Stimulated activated CD8-positive, alpha-beta memory T cell treated with anti-CD3 and anti-CD28 coated beads, Interleukin-12 subunit alpha, Interleukin-12 subunit beta, amount 100 ng/mL, for 24 hours (primary cell): ENCODE data around the gene NSD2.
"Not testable (repeated sequence)": the region's sequence is repeated elsewhere in the genome, so short reads cannot be mapped to it uniquely, and the experiment has no call there.

Source experiments
- DNase-seq: peaks from one replicate; pipeline ENCODE4 v3.0.0-alpha.2; 2020; ENCODE audit errors: extremely low read depth

NSD2 gene

GRCh38 chr4:1841887-1842210, 29.3 kb upstream of the NSD2 start:
- no peak for DNase-seq

- no peak for DNase-seq
Measured at GRCh38 chr4:1842339-1842895, 28.8 kb upstream of the NSD2 start.

GRCh38 chr4:1842993-1843448, 28.2 kb upstream of the NSD2 start:
- DNase-seq, result no peak

- no peak for DNase-seq
Measured at GRCh38 chr4:1843852-1844251, 27.3 kb upstream of the NSD2 start.

- DNase-seq, result not testable (repeated sequence)
Measured at GRCh38 chr4:1844618-1845017, 26.6 kb upstream of the NSD2 start.

GRCh38 chr4:1846580-1846979, 24.6 kb upstream of the NSD2 start:
- DNase-seq, result no peak

GRCh38 chr4:1850276-1850675, 20.9 kb upstream of the NSD2 start:
- no peak for DNase-seq

GRCh38 chr4:1851160-1851559, 20.0 kb upstream of the NSD2 start:
- no peak for DNase-seq

- DNase-seq, result no peak
Measured at GRCh38 chr4:1851575-1852410, 19.4 kb upstream of the NSD2 start.

- no peak for DNase-seq
Measured at GRCh38 chr4:1852904-1853623, 18.1 kb upstream of the NSD2 start.

GRCh38 chr4:1854752-1855151, 16.4 kb upstream of the NSD2 start:
- DNase-seq, result no peak

- DNase-seq, result no peak
Measured at GRCh38 chr4:1855333-1856070, 15.7 kb upstream of the NSD2 start.

GRCh38 chr4:1856071-1856942, 14.9 kb upstream of the NSD2 start, which contains the start of gene LETM1:
TSS of gene LETM1 (minus strand) at chr4:1856156. CDS start at chr4:1855950, 206 bp downstream.
- DNase-seq, result peak; percentile 87

GRCh38 chr4:1856943-1857699, 14.1 kb upstream of the NSD2 start:
- no peak for DNase-seq

- DNase-seq, result no peak
Measured at GRCh38 chr4:1857931-1858330, 13.3 kb upstream of the NSD2 start.

- DNase-seq, result no peak
Measured at GRCh38 chr4:1859389-1859753, 11.8 kb upstream of the NSD2 start.

GRCh38 chr4:1862055-1862911, 8.9 kb upstream of the NSD2 start:
- no peak for DNase-seq

GRCh38 chr4:1862961-1863296, 8.3 kb upstream of the NSD2 start:
- no peak for DNase-seq

- DNase-seq, result no peak
Measured at GRCh38 chr4:1863297-1864033, 7.7 kb upstream of the NSD2 start.
